PFSK-1 (cell line): Measurements from ENCODE around the gene PRRX1.

Experiments
- FOXP2 ChIP-seq: optimal IDR thresholded peaks from 2 replicates; pipeline ENCODE3; 2011; ENCODE audit warnings: borderline replicate concordance, control low read depth, inconsistent platforms; ENCODE audit not compliant: insufficient read depth; ENCODE audit errors: extremely low read length, extremely low read depth
- POLR2AphosphoS5 ChIP-seq: IDR thresholded peaks from 2 replicates; pipeline ENCODE4 v1.6.1; 2012; ENCODE audit warnings: low read depth, mild to moderate bottlenecking, control low read depth, low read length, moderate library complexity
- REST ChIP-seq, 2 experiments: IDR thresholded peaks; 2 replicates each; pipeline versions ENCODE4 v1.6.1 to v1.8.0; 2011 to 2012; ENCODE audit warnings: low read depth in 2 of 2, low read length in 2 of 2, control low read depth in 1 of 2, inconsistent platforms in 1 of 2, mild to moderate bottlenecking in 1 of 2, moderate library complexity in 1 of 2; ENCODE audit not compliant: insufficient read depth in 1 of 2
- SIN3A ChIP-seq: IDR thresholded peaks from 2 replicates; pipeline ENCODE4 v1.6.1; 2012; ENCODE audit warnings: mild to moderate bottlenecking, low read length, moderate library complexity, borderline replicate concordance; ENCODE audit not compliant: insufficient read depth
- TAF1 ChIP-seq: IDR thresholded peaks from 2 replicates; pipeline ENCODE4 v1.6.1; 2012; ENCODE audit warnings: low read length, control low read depth, borderline replicate concordance; ENCODE audit not compliant: insufficient read depth

The PRRX1 gene

GRCh38 chr1:170664828-170665612 is 1.1 kb downstream of the PRRX1 start:
- TF ChIP-seq TAF1 = no peak
- peak; percentile 32 for TF ChIP-seq FOXP2

GRCh38 chr1:170665629-170666028 is 1.7 kb downstream of the PRRX1 start:
- no peak for TF ChIP-seq REST (IDR thresholded peaks at IDR 0.05; ENCODE audit: insufficient read depth in 1 of 2, low read depth in 2 of 2, low read length in 2 of 2)
- TF ChIP-seq SIN3A = no peak
- no peak for TF ChIP-seq TAF1
- TF ChIP-seq FOXP2 = no peak
- no peak for TF ChIP-seq POLR2AphosphoS5

- TF ChIP-seq REST (IDR thresholded peaks at IDR 0.05; ENCODE audit: insufficient read depth in 1 of 2, low read depth in 2 of 2, low read length in 2 of 2) = no peak
- TF ChIP-seq POLR2AphosphoS5 = no peak
- no peak for TF ChIP-seq FOXP2
- no peak for TF ChIP-seq TAF1
- TF ChIP-seq SIN3A = no peak
Observed at GRCh38 chr1:170666541-170667254, 2.8 kb downstream of the PRRX1 start.

GRCh38 chr1:170668209-170669106 is 4.5 kb downstream of the PRRX1 start:
- TF ChIP-seq REST (IDR thresholded peaks at IDR 0.05; ENCODE audit: insufficient read depth in 1 of 2, low read depth in 2 of 2, low read length in 2 of 2) = no peak
- no peak for TF ChIP-seq SIN3A
- no peak for TF ChIP-seq FOXP2
- no peak for TF ChIP-seq POLR2AphosphoS5
- TF ChIP-seq TAF1 = no peak

- TF ChIP-seq REST (IDR thresholded peaks at IDR 0.05; ENCODE audit: insufficient read depth in 1 of 2, low read depth in 2 of 2, low read length in 2 of 2) (no peak), POLR2AphosphoS5 (no peak), TAF1 (no peak), FOXP2 (no peak), SIN3A (no peak)
Observed at GRCh38 chr1:170669107-170669445, 5.1 kb downstream of the PRRX1 start.
